GM10266 (cell line): ENCODE measurements around the gene MCRIP1.

Experiments used
- DNase-seq: peaks from one replicate; pipeline ENCODE4 v3.0.0; 2012; ENCODE audit errors: extremely low spot score
- TF ChIP-seq, protein P1 (sequence below): IDR thresholded peaks from 2 replicates; pipeline ENCODE4 v1.5.1; 2012; ENCODE audit warnings: mild to moderate bottlenecking, low read depth; ENCODE audit not compliant: control insufficient read depth, insufficient read depth; ENCODE audit errors: missing control alignments

Gene MCRIP1

DNA sequence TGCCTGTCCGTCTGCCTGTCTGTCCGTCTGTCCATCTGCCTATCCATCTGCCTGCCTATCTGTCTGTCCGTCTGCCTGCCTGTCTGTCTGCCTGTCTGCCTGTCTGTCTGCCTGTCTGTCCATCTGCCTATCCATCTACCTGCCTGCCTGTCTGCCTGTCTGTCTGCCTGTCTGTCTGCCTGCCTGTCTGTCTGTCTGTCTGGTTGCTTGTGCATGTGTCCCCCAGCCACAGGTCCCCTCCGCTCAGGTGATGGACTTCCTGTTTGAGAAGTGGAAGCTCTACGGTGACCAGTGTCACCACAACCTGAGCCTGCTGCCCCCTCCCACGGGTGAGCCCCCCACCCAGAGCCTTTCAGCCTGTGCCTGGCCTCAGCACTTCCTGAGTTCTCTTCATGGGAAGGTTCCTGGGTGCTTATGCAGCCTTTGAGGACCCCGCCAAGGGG lies 23.5 kb downstream of the MCRIP1 start:
- DNase-seq = no peak

DNA sequence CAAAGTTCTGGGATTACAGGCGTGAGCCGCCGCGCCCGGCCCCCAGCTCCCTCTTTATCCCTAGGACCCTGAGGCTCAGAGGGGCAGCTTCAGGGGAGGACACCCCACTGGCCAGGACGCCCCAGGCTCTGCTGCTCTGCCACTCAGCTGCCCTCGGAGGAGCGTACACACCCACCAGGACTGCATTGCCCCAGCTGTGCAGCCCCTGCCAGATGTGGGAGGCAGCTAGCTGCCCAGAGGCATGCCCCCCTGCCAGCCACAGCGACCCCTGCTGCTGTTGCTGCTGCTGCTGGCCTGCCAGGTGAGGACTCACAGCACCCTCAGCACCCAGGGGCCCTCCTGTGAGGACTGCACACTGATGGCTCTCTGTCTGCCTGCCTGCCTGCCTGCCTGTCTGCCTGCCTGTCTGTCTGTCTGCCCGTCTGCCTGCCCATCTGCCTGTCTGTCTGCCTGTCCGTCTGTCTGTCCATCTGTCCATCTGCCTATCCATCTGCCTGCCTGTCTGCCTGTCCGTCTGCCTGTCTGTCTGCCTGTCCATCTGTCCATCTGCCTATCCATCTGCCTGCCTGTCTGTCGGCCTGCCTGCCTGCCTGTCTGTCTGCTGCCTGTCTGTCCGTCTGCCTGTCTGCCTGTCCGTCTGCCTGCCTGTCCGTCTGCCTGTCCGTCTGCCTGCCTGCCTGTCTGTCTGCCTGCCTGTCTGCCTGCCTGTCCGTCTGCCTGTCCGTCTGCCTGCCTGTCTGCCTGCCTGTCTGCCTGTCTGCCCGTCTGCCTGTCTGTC lies 24.1 kb downstream of the MCRIP1 start:
- TF ChIP-seq, protein P1, sequence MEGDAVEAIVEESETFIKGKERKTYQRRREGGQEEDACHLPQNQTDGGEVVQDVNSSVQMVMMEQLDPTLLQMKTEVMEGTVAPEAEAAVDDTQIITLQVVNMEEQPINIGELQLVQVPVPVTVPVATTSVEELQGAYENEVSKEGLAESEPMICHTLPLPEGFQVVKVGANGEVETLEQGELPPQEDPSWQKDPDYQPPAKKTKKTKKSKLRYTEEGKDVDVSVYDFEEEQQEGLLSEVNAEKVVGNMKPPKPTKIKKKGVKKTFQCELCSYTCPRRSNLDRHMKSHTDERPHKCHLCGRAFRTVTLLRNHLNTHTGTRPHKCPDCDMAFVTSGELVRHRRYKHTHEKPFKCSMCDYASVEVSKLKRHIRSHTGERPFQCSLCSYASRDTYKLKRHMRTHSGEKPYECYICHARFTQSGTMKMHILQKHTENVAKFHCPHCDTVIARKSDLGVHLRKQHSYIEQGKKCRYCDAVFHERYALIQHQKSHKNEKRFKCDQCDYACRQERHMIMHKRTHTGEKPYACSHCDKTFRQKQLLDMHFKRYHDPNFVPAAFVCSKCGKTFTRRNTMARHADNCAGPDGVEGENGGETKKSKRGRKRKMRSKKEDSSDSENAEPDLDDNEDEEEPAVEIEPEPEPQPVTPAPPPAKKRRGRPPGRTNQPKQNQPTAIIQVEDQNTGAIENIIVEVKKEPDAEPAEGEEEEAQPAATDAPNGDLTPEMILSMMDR = peak; percentile 32
- peak; percentile 43 for DNase-seq

More for the DNA sequence above, 23.5 kb downstream of the MCRIP1 start:
- TF ChIP-seq, protein P1 = no peak

DNA sequence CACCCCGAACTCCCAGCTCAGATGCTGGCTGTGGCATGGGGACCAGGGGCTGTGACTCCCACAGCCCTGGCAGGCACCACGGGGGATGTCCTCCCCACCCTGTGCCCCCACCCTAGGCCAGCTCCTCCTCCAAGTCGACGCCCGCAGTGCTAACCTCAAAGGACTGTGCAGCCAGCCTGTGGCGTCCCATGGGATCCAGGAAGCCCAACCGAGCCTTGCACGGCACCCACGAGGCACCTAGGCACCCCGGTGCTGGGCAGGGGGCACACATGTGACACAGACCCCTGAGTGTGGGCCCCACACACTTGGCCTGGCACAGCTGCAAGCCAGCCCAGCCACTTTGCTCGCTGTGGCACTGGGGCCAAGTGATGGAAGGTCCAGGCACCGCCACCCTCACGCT lies 25.3 kb downstream of the MCRIP1 start:
- no peak for DNase-seq
- TF ChIP-seq, protein P1 = no peak

DNA sequence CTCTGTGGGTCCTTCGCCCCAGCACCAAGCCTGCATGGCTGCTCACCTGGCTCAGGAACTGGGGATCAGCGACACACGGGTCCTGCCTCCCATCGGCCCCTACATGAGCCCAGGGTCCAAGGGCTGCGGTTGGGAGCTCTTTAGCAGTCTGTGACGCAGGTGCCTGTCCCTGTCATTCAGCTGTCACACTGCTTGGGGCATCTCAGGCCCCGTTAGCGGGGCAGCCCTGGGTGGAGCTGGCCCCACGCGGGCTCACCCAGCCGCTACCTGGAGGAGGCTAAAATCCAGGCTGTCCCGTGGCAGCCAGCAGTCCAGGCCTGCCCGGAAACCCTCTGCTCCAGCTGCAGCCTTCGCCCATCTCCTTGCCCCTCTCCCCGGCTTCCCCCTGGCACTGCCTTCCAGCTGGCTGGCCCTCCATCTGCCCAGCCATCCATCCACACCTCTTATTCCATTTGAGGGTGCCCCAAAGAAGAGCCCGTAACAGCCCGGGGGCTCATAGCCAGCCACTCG lies 25.8 kb downstream of the MCRIP1 start:
- TF ChIP-seq, protein P1 = no peak
- DNase-seq = no peak

DNA sequence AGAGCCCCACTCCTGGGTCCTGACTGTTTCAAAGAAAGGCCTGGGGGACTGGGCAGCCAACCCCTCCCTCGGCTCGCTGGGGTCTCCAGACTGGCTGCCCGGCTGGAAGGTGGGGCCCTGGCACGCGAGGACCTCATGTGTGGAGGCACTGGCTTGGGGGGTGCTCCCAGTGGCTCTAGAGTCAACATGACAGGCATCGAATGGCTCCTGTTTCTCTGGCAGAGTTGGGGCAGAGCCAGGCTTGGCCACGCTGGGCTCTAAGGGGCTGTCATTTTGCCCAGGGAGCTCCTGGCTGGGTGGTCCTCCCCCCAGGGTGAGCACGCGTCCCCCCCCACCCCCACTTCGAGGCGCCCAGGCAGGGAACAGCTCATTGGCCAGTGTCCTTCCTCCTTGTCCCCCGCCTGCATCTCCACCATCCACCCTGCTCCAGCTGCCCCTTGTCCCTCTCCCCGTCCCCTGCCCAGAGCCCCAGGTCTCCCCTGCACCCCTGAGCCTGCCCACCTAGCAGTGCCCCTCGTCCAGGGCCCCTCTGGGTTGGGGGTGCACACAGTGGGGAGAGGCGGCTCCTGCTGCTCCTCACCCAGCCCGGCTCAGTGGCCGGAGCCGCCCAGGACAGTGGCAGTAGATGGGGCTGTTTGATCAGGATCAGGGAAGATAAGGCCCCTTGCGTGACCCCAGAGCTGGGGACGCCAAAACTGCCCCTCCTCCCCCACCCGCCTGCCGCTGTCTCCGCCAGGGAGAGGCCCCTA lies 26.5 kb downstream of the MCRIP1 start:
- TF ChIP-seq, protein P1 = no peak
- DNase-seq = peak; percentile 30

DNA sequence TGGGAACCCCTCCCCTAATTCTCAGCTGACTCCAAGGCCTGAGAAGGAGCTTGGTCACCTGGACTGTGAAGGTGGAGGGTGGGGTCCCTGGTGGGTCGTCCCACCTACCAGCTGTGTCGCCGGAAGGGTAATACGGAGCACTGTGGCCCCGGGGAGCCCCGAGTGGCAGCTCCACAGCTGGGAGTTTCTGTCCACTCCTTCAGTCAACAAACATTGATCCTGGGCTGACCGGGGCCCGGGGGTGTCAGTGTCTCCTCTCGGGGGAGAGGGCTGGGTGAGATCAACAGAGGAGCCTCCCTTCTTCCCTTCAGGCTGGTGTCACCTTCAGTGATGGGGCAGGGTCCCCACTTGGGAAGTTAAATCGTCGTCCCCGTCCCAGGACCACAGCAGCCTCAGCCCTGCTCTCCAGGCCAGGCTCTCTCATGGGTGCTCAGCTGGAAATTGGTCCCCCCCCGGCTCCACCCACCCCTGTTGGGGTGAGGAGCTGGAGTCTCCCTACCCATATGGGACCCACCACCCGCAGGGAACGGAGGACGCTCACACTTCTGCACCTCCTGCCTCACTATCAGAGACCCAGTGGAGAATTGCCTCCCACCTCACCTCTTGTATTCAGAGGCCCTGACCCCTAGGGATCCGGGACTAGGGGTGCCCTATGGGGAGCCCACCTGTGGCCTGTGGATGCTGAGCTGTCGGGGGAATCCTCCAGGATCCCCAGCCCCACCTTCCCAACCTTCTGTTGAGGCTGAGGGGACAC lies 27.2 kb downstream of the MCRIP1 start:
- DNase-seq = no peak
- TF ChIP-seq, protein P1 = no peak
